Gastrocnemius medialis (tissue), 4 donors: ENCODE results near the gene C12orf75. TPM values are rescaled to one million over a fixed set of nuclear protein-coding genes. Genes with fewer than 3 reads are reported as not detected.
A peak's percentile ranks its signal among the peaks of the same experiment; 100 is the strongest.

Source experiments
- ATAC-seq, 2 donors: fragments of 150-250 bp; one replicate each; pipeline ENCODE4 v1.9.1; 2016
- DNase-seq, 2 donors: peaks; one replicate each; pipeline ENCODE4 v3.0.0-alpha.2; 2019
- H3K27ac ChIP-seq, 4 donors: fragments of 200-600 bp; sonication (generic); 1 replicate in 1 of 4; 2 replicates in 3 of 4; pipeline ENCODE4 v1.5.1; 2016 to 2018; ENCODE audit warnings: mild to moderate bottlenecking in 2 of 4, moderate library complexity in 1 of 4
- H3K27me3 ChIP-seq, 3 donors: fragments of 200-600 bp; sonication (generic) in 2 of 3; 1 replicate in 1 of 3; 2 replicates in 2 of 3; pipeline versions ENCODE4 v1.5.1 to v1.6.0; 2016 to 2019; ENCODE audit warnings: mild to moderate bottlenecking in 1 of 3, moderate library complexity in 1 of 3
- H3K36me3 ChIP-seq, 2 donors: fragments of 200-600 bp; sonication (generic) in 1 of 2; one replicate each; pipeline ENCODE4 v1.5.1; 2017 to 2018
- H3K4me1 ChIP-seq, 2 donors: fragments of 200-600 bp; sonication (generic) in 1 of 2; one replicate each; pipeline ENCODE4 v1.5.1; 2016 to 2017; ENCODE audit warnings: mild to moderate bottlenecking in 2 of 2
- H3K4me3 ChIP-seq, 4 donors: fragments of 200-600 bp; sonication (generic) in 3 of 4; 1 replicate in 1 of 4; 2 replicates in 3 of 4; pipeline ENCODE4 v1.5.1; 2016 to 2019; ENCODE audit warnings: mild to moderate bottlenecking in 2 of 4
- H3K9me3 ChIP-seq, 3 donors: fragments of 200-600 bp; sonication (generic) in 2 of 3; 1 replicate in 1 of 3; 2 replicates in 2 of 3; pipeline ENCODE4 v1.5.1; 2016 to 2019
- POLR2A ChIP-seq, 2 donors: fragments of 450-650 bp; IDR thresholded peaks; one replicate each; pipeline ENCODE4 v1.6.1; 2017; ENCODE audit warnings: antibody characterized with exemption in 2 of 2, mild to moderate bottlenecking in 2 of 2, moderate library complexity in 2 of 2
- in situ Hi-C, 4 donors: fragments of 200-750 bp; cut with MboI; loops; one replicate each; pipeline versions ENCODE4 v1.15.0 to v1.8.0; 2017; ENCODE audit warnings: low sequenced_read_pairs in 4 of 4
- intact Hi-C: fragments of 100-400 bp; cut with DNase I; formaldehyde crosslinking; loops from one replicate; pipeline ENCODE4 v1.15.1; 2023; ENCODE audit warnings: low total_unique reads
- total RNA-seq, 4 donors: library from RNA; depleted of rRNA; stranded (reverse); fragments of >200 nt; gene quantifications; one replicate each; pipeline versions ENCODE4 v1.1.0 to v1.2.3, GENCODE V29; 2016
- TF ChIP-seq, protein P1 (sequence below), 5 experiments: fragments of 450-650 bp in 3 of 5; fragments of 200-600 bp in 2 of 5; sonication (generic) in 2 of 5; IDR thresholded peaks in 4 of 5; conservative IDR thresholded peaks in 1 of 5; 1 replicate in 4 of 5; 2 replicates in 1 of 5; pipeline ENCODE4 v1.5.1; 2016 to 2019; ENCODE audit warnings: antibody characterized with exemption in 5 of 5, mild to moderate bottlenecking in 3 of 5, moderate library complexity in 3 of 5

C12orf75 gene
- total RNA-seq, 4 donors from 2014 or later = 4.3 to 73.0 (median 17.3) TPM

DNA sequence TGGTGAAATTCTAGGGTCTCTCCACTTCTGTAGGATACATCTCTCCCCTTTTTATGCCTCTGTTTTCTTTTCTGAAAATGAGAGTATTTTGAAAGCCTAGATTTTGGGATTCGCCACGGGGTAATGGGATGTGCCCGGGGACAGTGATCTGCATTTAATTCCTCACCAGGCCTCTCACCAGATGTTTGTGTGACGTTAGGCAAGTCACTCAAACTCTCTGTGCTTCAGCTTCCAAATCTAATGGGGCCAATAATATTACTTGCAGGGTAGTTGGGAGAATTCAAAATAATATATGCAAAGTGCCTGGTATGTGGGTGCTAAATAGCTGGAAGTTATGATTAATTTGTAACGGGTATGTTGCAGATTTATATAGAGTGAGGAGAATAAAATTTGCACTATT is 78.8 kb downstream of the C12orf75 start:
- Histone ChIP-seq H3K9me3 (no peaks in the 10 kb centered on the region), H3K4me1 (peaks cover 6% of the 10 kb centered on the region in 2 donors), H3K27ac (no peak overlapping the region), H3K4me3 (no peak overlapping the region), H3K36me3 (no peaks in the 10 kb centered on the region), H3K27me3 (no peaks in the 10 kb centered on the region)
- intact Hi-C loops = no loop called here
- in situ Hi-C loops = loop anchor here in 2 of 4 donors (25.0 kb wide), 1 partner anchor 728 kb away; the partner anchor contains the start of gene NUAK1 (in 2 of the 2)
- DNase-seq = no peak
- no peak for ATAC-seq
- TF ChIP-seq POLR2A (IDR thresholded peaks at IDR 0.05) = no peak
- TF ChIP-seq, protein P1, sequence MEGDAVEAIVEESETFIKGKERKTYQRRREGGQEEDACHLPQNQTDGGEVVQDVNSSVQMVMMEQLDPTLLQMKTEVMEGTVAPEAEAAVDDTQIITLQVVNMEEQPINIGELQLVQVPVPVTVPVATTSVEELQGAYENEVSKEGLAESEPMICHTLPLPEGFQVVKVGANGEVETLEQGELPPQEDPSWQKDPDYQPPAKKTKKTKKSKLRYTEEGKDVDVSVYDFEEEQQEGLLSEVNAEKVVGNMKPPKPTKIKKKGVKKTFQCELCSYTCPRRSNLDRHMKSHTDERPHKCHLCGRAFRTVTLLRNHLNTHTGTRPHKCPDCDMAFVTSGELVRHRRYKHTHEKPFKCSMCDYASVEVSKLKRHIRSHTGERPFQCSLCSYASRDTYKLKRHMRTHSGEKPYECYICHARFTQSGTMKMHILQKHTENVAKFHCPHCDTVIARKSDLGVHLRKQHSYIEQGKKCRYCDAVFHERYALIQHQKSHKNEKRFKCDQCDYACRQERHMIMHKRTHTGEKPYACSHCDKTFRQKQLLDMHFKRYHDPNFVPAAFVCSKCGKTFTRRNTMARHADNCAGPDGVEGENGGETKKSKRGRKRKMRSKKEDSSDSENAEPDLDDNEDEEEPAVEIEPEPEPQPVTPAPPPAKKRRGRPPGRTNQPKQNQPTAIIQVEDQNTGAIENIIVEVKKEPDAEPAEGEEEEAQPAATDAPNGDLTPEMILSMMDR (IDR thresholded peaks at IDR 0.05 in 4 of 5, conservative IDR thresholded peaks at IDR 0.05 in 1 of 5) = no peak

DNA sequence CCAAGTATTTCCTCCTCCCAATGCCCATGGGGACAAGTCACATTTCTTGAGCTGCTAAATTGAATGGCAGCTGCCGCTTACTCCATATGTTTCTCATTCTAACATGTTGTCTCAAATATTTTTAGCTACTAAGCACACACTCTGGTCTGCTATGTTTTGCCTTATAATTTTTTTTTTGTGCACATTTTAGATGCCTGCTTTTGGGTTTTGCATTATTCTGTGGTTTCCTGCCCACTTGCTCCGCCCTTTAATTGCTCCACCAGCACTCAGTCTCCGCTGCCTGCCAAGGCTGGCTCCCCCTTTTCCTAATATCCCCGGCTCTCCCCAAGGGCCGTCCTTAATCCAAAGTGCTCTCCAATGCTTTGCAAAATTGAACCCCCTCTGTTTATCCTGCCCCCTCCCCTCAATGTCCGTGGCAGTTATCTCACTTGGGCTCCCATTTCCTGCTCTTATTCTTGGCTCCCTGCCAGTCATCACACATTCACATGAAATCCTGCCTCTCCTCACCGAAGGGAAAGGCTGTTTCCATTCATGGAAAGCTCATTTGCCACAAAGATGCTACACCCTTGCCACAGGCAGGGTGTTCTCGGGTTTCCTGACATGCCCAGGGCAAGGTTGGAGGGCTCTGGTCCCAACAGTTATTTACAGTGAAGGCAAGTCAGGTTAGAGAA is 79.4 kb downstream of the C12orf75 start:
- peaks cover 6% of the 10 kb centered on the region in 2 donors for H3K4me1 ChIP-seq
- no peak overlapping the region for H3K4me3 ChIP-seq
- H3K27me3 ChIP-seq = no peaks in the 10 kb centered on the region
- TF ChIP-seq, protein P1 (IDR thresholded peaks at IDR 0.05 in 4 of 5, conservative IDR thresholded peaks at IDR 0.05 in 1 of 5) = no peak
- TF ChIP-seq POLR2A (IDR thresholded peaks at IDR 0.05) = no peak
- in situ Hi-C loops (loop anchor here in 2 of 4 donors (25.0 kb wide), 1 partner anchor 727 kb away; the partner anchor contains the start of gene NUAK1 (in 2 of the 2)), intact Hi-C loops (loop anchor here (10.0 kb wide), 1 partner anchor 945 kb away; the partner anchor contains the start of gene POLR3B)
- DNase-seq = no peak
- H3K36me3 ChIP-seq = no peaks in the 10 kb centered on the region
- peak; percentile 39 to 63 for ATAC-seq
- no peaks in the 10 kb centered on the region for H3K9me3 ChIP-seq
- H3K27ac ChIP-seq = peak overlapping the region in 1 of 4 donors; percentile 27

DNA sequence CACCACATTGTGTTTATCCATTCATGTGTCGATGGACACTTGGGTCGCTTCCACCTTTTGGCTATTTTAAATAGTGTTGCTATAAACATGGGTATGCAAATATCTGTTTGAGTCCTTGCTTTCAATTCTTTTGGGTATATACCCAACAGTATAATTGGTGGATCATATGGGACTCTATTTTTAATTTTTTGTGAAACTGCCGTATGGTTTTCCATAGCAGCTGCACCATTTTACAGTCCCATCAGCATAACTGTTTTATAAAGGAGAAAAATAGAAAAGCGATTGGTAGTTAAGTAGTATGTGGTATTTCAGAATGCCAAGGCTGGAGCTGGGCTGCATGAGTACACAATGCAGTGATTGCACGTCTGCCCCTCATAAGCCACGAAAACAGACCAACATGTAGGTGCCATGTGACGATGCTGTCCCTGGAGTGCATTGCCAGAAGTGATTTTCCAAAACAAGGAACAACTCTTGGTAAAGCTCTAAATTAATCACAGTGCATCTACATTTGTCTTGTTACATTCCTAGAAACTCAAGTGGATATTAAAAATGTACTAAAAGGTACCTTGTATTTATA is 83.5 kb downstream of the C12orf75 start:
- in situ Hi-C loops = loop anchor here in 2 of 4 donors (25.0 kb wide), 1 partner anchor 723 kb away; the partner anchor contains the start of gene NUAK1 (in 2 of the 2)
- H3K4me3 ChIP-seq = no peak overlapping the region
- TF ChIP-seq, protein P1 (IDR thresholded peaks at IDR 0.05 in 4 of 5, conservative IDR thresholded peaks at IDR 0.05 in 1 of 5) = no peak
- no peak for TF ChIP-seq POLR2A (IDR thresholded peaks at IDR 0.05)
- H3K27ac ChIP-seq = no peak overlapping the region
- H3K27me3 ChIP-seq = no peaks in the 10 kb centered on the region
- intact Hi-C loops = loop anchor here (10.0 kb wide), 1 partner anchor 941 kb away; the partner anchor contains the start of gene POLR3B
- DNase-seq (no peak), ATAC-seq (no peak)
- H3K4me1 ChIP-seq = peaks cover 6% of the 10 kb centered on the region in 2 donors
- H3K36me3 ChIP-seq = no peaks in the 10 kb centered on the region
- no peaks in the 10 kb centered on the region for H3K9me3 ChIP-seq

DNA sequence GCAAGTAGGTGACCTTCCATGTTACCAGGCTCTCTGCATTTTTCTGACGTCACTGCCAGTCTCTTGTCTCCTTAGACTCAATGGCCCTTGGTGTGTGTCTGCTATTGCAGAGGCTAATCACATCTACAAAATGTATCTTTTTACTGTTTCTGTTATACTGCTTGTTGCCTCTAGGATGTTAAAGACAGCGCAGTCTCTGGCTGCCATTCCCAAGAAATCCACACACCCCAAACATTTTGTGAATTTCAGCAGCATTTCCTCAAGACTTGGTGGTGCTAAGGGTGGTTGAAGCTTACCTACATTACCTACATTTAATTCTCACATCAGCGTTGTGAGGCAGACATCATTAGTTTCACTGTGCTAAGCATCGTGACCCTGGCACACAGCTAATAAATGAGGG is 87.2 kb downstream of the C12orf75 start:
- intact Hi-C loops = loop anchor here (10.0 kb wide), 1 partner anchor 937 kb away; the partner anchor contains the start of gene POLR3B

More for the DNA sequence above, 87.2 kb downstream of the C12orf75 start:
- H3K4me1 ChIP-seq = peaks cover 0 to 6% of the 10 kb centered on the region in 2 donors
- DNase-seq = no peak
- in situ Hi-C loops = loop anchor here in 3 of 4 donors (5.0 to 25.0 kb wide), 2 partner anchors 720 to 795 kb away; partner anchors contain the start of gene NUAK1 (in 2 of the 3)
- no peaks in the 10 kb centered on the region for H3K36me3 ChIP-seq
- H3K4me3 ChIP-seq = no peak overlapping the region
- TF ChIP-seq POLR2A (IDR thresholded peaks at IDR 0.05) = no peak
- TF ChIP-seq, protein P1 (IDR thresholded peaks at IDR 0.05 in 4 of 5, conservative IDR thresholded peaks at IDR 0.05 in 1 of 5) = no peak
- H3K27me3 ChIP-seq = no peaks in the 10 kb centered on the region
- H3K9me3 ChIP-seq = no peaks in the 10 kb centered on the region
- no peak for ATAC-seq
- H3K27ac ChIP-seq = no peak overlapping the region
